Fibroblast of gingiva (primary cell): ENCODE measurements around the gene ANKRD33.

Experiments used
- DNase-seq: peaks from one replicate; pipeline ENCODE4 v3.0.0-alpha.2; 2011; ENCODE audit warnings: low read depth

Gene ANKRD33

GRCh38 chr12:51887476-51888315 is at the start of gene ANKRD33:
Gene ANKRD33, plus strand, starts transcription at chr12:51888103. Its CDS starts 84 bp downstream, at chr12:51888187.
- DNase-seq = no peak

- no peak for DNase-seq
Observed at GRCh38 chr12:51838762-51839161, 49.1 kb upstream of the ANKRD33 start.

- DNase-seq = no peak
Observed at GRCh38 chr12:51839310-51839947, 48.5 kb upstream of the ANKRD33 start.

- DNase-seq = no peak
Observed at GRCh38 chr12:51840966-51841365, 46.9 kb upstream of the ANKRD33 start.

- DNase-seq = no peak
Observed at GRCh38 chr12:51841727-51842126, 46.2 kb upstream of the ANKRD33 start.

GRCh38 chr12:51844854-51845253 is 43.0 kb upstream of the ANKRD33 start:
- no peak for DNase-seq

- DNase-seq = no peak
Observed at GRCh38 chr12:51845482-51845881, 42.4 kb upstream of the ANKRD33 start.

- no peak for DNase-seq
Observed at GRCh38 chr12:51846271-51846691, 41.6 kb upstream of the ANKRD33 start.

- DNase-seq = no peak
Observed at GRCh38 chr12:51846911-51847642, 40.8 kb upstream of the ANKRD33 start.

- DNase-seq = no peak
Observed at GRCh38 chr12:51847643-51848325, 40.1 kb upstream of the ANKRD33 start.

- no peak for DNase-seq
Observed at GRCh38 chr12:51848326-51848727, 39.6 kb upstream of the ANKRD33 start, which contains the start of gene FIGNL2. Gene FIGNL2, minus strand, starts transcription at chr12:51848718. Its CDS starts 26,305 bp downstream, at chr12:51822413.

- no peak for DNase-seq
Observed at GRCh38 chr12:51848841-51849735, 38.8 kb upstream of the ANKRD33 start.

- no peak for DNase-seq
Observed at GRCh38 chr12:51850081-51850964, 37.6 kb upstream of the ANKRD33 start.

- DNase-seq = no peak
Observed at GRCh38 chr12:51850965-51851299, 37.0 kb upstream of the ANKRD33 start.

GRCh38 chr12:51851413-51852124 is 36.3 kb upstream of the ANKRD33 start:
- no peak for DNase-seq

GRCh38 chr12:51852404-51853137 is 35.3 kb upstream of the ANKRD33 start:
- peak; percentile 26 for DNase-seq

- no peak for DNase-seq
Observed at GRCh38 chr12:51855586-51856428, 32.1 kb upstream of the ANKRD33 start.

GRCh38 chr12:51860986-51861385 is 26.9 kb upstream of the ANKRD33 start:
- DNase-seq = no peak
